GM10266 (cell line): ENCODE data around the gene RUNX2.

Experiments
- DNase-seq: peaks from one replicate; pipeline ENCODE4 v3.0.0; 2012; ENCODE audit errors: extremely low spot score
- CTCF ChIP-seq: IDR thresholded peaks from 2 replicates; pipeline ENCODE4 v1.5.1; 2012; ENCODE audit warnings: mild to moderate bottlenecking, low read depth; ENCODE audit not compliant: control insufficient read depth, insufficient read depth; ENCODE audit errors: missing control alignments

Gene RUNX2

GRCh38 chr6:45684476-45684875, 356.3 kb downstream of the RUNX2 start:
- no peak for DNase-seq
- no peak for TF ChIP-seq CTCF

GRCh38 chr6:45685076-45685475, 356.9 kb downstream of the RUNX2 start:
- no peak for DNase-seq
- no peak for TF ChIP-seq CTCF

GRCh38 chr6:45686841-45687569, 358.9 kb downstream of the RUNX2 start:
- DNase-seq = no peak
- TF ChIP-seq CTCF = no peak

GRCh38 chr6:45687570-45687969, 359.4 kb downstream of the RUNX2 start:
- TF ChIP-seq CTCF = no peak
- no peak for DNase-seq

GRCh38 chr6:45688180-45688579, 360.1 kb downstream of the RUNX2 start:
- no peak for DNase-seq
- no peak for TF ChIP-seq CTCF

GRCh38 chr6:45689926-45690615, 361.9 kb downstream of the RUNX2 start:
- TF ChIP-seq CTCF = no peak
- DNase-seq = no peak

GRCh38 chr6:45690846-45691245, 362.7 kb downstream of the RUNX2 start:
- DNase-seq = no peak
- no peak for TF ChIP-seq CTCF
